ENCODE measurements around the gene PKM. TPM values are rescaled to one million over a fixed set of nuclear protein-coding genes. Genes with fewer than 3 reads are reported as not detected.
A peak's percentile ranks its signal among the peaks of the same experiment; 100 is the strongest.

The PKM gene
- total RNA-seq, 4 donors from 2014 or later, result 259 to 431 (median 291) TPM

DNA sequence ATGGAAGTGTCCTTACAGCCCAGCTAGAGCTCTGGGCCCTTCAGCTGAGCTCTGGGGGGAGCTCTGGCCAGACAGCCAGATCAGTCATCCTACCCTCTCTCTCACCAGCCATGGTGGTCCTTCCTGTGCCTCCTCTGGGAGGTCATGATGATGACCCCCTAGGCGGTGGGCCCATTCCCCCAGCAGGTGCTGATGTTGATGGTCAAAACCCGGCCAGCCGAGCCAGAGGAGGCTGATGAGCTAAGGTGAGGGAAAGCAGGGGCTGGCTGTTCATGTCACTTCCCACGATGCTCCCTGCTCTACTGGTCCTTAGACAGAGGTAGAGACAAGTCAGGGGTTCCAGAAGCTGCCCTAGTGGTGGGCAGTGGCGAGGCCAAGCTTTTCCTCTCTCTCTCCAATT lies 68.4 kb downstream of the PKM start:
- no peaks in the 10 kb centered on the region for H3K9me3 ChIP-seq
- no peaks in the 10 kb centered on the region for H3K4me1 ChIP-seq
- intact Hi-C loops (cut with DNase I; ENCODE audit: low total_unique reads), result loop anchor here (5.0 kb wide), 1 partner anchor 1045 kb away; no protein-coding TSS in a partner anchor
- no peaks in the 10 kb centered on the region for H3K27me3 ChIP-seq
- in situ Hi-C loops (cut with MboI; ENCODE audit: low pct_ligation_motif_present in 1 of 4, low pct_unique_long_range_greater_than_20kb in 1 of 4, low sequenced_read_pairs in 3 of 4), result loop anchor here in 2 of 4 donors (25.0 kb wide), 4 partner anchors 275 to 700 kb away; partner anchors contain the start of gene NR2E3 (in 1 of the 2)
- DNase-seq, result no peak
- H3K4me3 ChIP-seq, result no peak overlapping the region
- no peaks in the 10 kb centered on the region for H3K36me3 ChIP-seq
- TF ChIP-seq EP300 (IDR thresholded peaks at IDR 0.05; ENCODE audit: low read depth), result no peak
- no peak for TF ChIP-seq POLR2AphosphoS5 (IDR thresholded peaks at IDR 0.05)
- TF ChIP-seq, protein P1, sequence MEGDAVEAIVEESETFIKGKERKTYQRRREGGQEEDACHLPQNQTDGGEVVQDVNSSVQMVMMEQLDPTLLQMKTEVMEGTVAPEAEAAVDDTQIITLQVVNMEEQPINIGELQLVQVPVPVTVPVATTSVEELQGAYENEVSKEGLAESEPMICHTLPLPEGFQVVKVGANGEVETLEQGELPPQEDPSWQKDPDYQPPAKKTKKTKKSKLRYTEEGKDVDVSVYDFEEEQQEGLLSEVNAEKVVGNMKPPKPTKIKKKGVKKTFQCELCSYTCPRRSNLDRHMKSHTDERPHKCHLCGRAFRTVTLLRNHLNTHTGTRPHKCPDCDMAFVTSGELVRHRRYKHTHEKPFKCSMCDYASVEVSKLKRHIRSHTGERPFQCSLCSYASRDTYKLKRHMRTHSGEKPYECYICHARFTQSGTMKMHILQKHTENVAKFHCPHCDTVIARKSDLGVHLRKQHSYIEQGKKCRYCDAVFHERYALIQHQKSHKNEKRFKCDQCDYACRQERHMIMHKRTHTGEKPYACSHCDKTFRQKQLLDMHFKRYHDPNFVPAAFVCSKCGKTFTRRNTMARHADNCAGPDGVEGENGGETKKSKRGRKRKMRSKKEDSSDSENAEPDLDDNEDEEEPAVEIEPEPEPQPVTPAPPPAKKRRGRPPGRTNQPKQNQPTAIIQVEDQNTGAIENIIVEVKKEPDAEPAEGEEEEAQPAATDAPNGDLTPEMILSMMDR (IDR thresholded peaks at IDR 0.05), result no peak
- no peak for TF ChIP-seq POLR2A (IDR thresholded peaks at IDR 0.05)
- WGBS, 2 donors (ENCODE audit: low coverage in 1 of 2), result 83 to 87% methylated on average over 1 to 5 of the region's 5 CpGs
- no peak overlapping the region for H3K27ac ChIP-seq

DNA sequence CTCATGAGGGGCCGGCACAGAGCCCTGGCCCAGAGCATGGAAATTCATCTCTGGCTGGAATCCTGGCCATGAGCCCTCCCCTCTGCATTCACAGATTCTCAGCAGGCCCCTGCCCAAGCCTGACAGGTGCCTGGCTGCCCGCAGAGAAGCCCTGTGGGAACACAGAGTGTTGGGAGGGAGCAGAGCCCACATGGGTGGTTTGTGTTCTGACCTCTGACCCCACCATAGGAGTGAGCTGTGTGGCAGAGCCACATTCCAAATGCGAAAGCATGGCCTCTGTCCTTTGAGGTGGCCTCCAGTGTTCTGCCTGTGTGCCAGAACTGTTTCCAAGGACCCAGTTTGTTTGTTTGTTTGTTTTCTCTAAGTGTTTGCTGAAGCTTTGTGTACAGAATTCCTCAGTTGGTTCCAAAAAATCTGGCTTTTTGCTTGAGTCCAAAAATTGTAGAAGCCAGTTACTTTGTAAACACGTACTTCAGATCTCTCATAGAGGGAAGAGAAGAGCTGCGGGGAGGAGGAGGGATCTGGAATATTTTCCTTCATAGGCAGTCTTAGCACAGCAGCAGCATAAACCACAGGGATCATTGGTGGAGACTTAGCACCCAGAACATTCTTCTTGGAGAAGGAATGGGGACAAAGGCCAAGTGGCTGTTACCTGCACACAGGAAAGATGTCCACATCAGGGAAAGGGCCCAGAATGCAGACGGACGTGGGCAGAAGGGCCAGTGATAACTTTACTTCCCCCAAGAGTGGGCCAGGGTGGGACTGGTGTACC lies 69.4 kb downstream of the PKM start:
- Histone ChIP-seq H3K9me3 (no peaks in the 10 kb centered on the region), H3K36me3 (no peaks in the 10 kb centered on the region), H3K27ac (no peak overlapping the region), H3K4me3 (no peak overlapping the region), H3K4me1 (peaks cover 0 to 1% (median 0%) of the 10 kb centered on the region in 4 donors), H3K27me3 (no peaks in the 10 kb centered on the region)
- intact Hi-C loops (cut with DNase I; ENCODE audit: low total_unique reads), result loop anchor here (5.0 kb wide), 1 partner anchor 1046 kb away; no protein-coding TSS in a partner anchor
- no peak for DNase-seq
- 77 to 86% methylated on average over 4 to 7 of the region's 7 CpGs for WGBS, 2 donors (ENCODE audit: low coverage in 1 of 2)
- TF ChIP-seq, protein P1 (IDR thresholded peaks at IDR 0.05), result no peak
- TF ChIP-seq EP300 (IDR thresholded peaks at IDR 0.05; ENCODE audit: low read depth) (no peak), POLR2A (IDR thresholded peaks at IDR 0.05) (no peak), POLR2AphosphoS5 (IDR thresholded peaks at IDR 0.05) (no peak)
- in situ Hi-C loops (cut with MboI; ENCODE audit: low pct_ligation_motif_present in 1 of 4, low pct_unique_long_range_greater_than_20kb in 1 of 4, low sequenced_read_pairs in 3 of 4), result loop anchor here in 2 of 4 donors (25.0 kb wide), 4 partner anchors 274 to 699 kb away; partner anchors contain the start of gene NR2E3 (in 1 of the 2)

DNA sequence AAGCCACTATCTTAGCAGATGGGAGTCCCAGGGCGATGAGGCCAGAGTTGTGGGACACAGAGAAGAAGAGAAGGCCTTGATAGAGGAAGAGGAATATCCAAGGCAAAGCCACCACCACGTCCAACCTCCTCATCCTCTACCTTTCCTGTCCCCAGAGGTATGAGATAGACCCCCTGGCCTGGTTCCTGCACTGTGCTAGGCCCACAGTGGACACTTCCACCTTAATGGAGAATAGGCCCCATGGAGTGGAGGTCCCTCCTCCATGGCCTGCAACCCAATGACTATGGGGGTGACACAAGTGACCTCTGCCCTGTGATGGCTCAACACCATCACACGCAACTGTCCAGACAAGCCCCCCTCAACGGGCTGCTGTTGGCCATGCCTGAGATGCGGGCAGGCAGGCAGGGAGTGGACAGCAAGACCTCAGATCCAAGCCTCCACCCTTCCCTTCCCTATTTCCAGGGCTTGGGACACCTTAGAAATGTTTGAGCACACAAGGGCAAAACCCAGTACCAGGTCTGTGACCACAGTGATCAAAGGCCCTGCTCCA lies 70.2 kb downstream of the PKM start:
- Histone ChIP-seq H3K9me3 (no peaks in the 10 kb centered on the region), H3K4me3 (no peak overlapping the region), H3K27me3 (no peaks in the 10 kb centered on the region), H3K27ac (no peak overlapping the region), H3K4me1 (peaks cover 0 to 6% (median under 1%) of the 10 kb centered on the region in 4 donors), H3K36me3 (no peaks in the 10 kb centered on the region)
- no peak for DNase-seq
- in situ Hi-C loops (cut with MboI; ENCODE audit: low pct_ligation_motif_present in 1 of 4, low pct_unique_long_range_greater_than_20kb in 1 of 4, low sequenced_read_pairs in 3 of 4), result loop anchor here in 2 of 4 donors (25.0 kb wide), 4 partner anchors 273 to 698 kb away; partner anchors contain the start of gene NR2E3 (in 1 of the 2)
- no peak for TF ChIP-seq POLR2AphosphoS5 (IDR thresholded peaks at IDR 0.05)
- TF ChIP-seq EP300 (IDR thresholded peaks at IDR 0.05; ENCODE audit: low read depth), result no peak
- no peak for TF ChIP-seq POLR2A (IDR thresholded peaks at IDR 0.05)
- TF ChIP-seq, protein P1 (IDR thresholded peaks at IDR 0.05), result no peak
- intact Hi-C loops (cut with DNase I; ENCODE audit: low total_unique reads), result loop anchor here (5.0 kb wide), 1 partner anchor 1047 kb away; no protein-coding TSS in a partner anchor
- 89 to 100% methylated on average over 1 to 5 of the region's 5 CpGs for WGBS, 2 donors (ENCODE audit: low coverage in 1 of 2)

DNA sequence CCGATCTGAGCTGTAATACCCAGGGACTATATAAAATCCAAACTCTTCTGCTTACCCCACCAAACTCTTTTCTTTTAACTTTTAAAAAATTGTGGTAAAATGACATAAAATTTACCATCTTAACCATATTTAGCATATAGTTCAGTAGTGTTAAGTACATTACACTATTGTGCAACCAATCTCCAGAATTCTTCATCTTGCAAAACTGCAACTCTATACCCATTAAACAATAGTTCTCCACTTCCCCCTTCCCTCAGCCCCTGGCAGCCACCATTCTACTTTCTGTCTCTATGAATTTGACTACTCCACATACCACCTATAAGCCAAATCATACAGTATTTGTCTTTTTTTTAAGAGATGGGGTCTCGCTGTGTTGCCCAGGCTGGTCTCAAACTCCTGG lies 74.1 kb downstream of the PKM start:
- no peaks in the 10 kb centered on the region for H3K36me3 ChIP-seq
- no peaks in the 10 kb centered on the region for H3K9me3 ChIP-seq
- H3K4me1 ChIP-seq, result peaks cover 0 to 31% (median 10%) of the 10 kb centered on the region in 4 donors
- intact Hi-C loops (cut with DNase I; ENCODE audit: low total_unique reads) (loop anchor here (10.0 kb wide), 1 partner anchor 412 kb away; no protein-coding TSS in a partner anchor), in situ Hi-C loops (cut with MboI; ENCODE audit: low pct_ligation_motif_present in 1 of 4, low pct_unique_long_range_greater_than_20kb in 1 of 4, low sequenced_read_pairs in 3 of 4) (loop anchor here (10.0 to 25.0 kb wide), 6 partner anchors 270 to 695 kb away; partner anchors contain the start of gene NR2E3 (in 1 of the 4))
- 90 to 91% methylated on average over 2 of the region's 2 CpGs for WGBS, 2 donors (ENCODE audit: low coverage in 1 of 2)
- TF ChIP-seq, protein P1 (IDR thresholded peaks at IDR 0.05), result no peak
- TF ChIP-seq EP300 (IDR thresholded peaks at IDR 0.05; ENCODE audit: low read depth) (no peak), POLR2AphosphoS5 (IDR thresholded peaks at IDR 0.05) (no peak), POLR2A (IDR thresholded peaks at IDR 0.05) (no peak)
- no peak overlapping the region for H3K27ac ChIP-seq
- H3K27me3 ChIP-seq, result no peaks in the 10 kb centered on the region
- no peak for DNase-seq
- H3K4me3 ChIP-seq, result peak overlapping the region in 1 of 4 donors; percentile 63

Data from transverse colon (tissue), 4 donors.